ENCODE results near the gene CXCR2.
"Not testable (repeated sequence)": the region's sequence is repeated elsewhere in the genome, so short reads cannot be mapped to it uniquely, and the experiment has no call there.

The CXCR2 gene

DNA sequence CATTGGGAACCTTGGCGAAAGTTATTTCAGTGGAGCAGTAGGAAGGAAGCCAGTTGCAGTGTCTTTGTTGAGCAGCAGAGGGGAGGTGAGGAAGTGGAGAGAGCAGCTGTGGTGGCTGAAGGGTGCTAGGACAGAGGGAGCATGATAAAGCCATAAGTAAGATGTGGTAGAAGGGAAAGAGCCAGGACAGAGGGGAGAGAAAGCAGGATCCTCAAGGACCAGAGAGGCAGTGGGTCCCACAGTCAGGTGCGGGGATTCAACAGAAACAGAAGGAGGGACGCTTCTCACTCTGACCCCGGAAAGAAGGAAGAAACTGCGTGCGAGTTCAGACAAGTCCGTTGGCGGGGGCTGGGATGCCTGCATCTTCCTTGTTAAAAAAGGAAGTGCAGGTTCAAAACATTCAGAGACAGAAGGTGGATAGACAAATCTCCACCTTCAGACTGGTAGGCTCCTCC is at the start of gene CXCR2:
TSS of gene CXCR2 (plus strand) at position 403 of the 455 bp plus-strand sequence. CDS start 8,774 bp downstream, outside the sequence.
- DNase-seq (ENCODE audit: low spot score): peak; percentile 34

DNA sequence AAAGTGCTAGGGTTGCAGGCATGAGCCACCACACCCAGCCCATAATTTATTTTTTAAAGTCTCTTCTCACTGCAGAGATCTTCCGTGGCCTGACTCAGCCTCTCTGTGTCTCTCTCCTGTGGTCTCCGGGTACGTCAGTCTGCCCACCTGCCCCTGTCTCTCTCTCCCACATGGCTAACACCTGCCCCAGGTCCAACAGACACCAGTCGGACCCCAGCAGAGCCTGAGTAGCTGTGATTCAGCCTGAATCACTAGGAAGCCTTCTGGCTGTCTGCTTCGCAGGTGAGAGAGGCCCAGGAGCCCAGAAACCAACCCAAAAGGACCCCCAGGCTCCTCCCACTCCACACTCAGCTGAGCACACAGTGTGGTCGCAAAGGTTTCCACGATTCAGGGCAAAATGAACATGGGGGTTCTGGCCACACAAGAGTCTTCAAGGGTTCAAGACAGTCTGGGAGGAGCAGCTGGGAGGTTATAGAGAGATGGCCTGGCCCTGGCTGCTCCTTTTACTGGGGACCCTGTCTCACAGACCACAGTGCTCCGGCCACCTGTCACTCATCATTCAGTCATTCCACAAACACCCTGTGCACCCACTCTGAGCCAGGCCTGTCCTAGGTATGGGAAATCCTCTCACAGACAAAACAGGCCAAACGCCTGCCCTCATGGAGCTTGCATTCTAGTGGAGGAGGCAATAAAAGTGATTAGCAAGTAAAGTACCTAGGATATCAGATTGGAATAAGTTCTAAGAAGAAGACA is 48.2 kb upstream of the CXCR2 start:
- DNase-seq (ENCODE audit: low spot score): no peak

DNA sequence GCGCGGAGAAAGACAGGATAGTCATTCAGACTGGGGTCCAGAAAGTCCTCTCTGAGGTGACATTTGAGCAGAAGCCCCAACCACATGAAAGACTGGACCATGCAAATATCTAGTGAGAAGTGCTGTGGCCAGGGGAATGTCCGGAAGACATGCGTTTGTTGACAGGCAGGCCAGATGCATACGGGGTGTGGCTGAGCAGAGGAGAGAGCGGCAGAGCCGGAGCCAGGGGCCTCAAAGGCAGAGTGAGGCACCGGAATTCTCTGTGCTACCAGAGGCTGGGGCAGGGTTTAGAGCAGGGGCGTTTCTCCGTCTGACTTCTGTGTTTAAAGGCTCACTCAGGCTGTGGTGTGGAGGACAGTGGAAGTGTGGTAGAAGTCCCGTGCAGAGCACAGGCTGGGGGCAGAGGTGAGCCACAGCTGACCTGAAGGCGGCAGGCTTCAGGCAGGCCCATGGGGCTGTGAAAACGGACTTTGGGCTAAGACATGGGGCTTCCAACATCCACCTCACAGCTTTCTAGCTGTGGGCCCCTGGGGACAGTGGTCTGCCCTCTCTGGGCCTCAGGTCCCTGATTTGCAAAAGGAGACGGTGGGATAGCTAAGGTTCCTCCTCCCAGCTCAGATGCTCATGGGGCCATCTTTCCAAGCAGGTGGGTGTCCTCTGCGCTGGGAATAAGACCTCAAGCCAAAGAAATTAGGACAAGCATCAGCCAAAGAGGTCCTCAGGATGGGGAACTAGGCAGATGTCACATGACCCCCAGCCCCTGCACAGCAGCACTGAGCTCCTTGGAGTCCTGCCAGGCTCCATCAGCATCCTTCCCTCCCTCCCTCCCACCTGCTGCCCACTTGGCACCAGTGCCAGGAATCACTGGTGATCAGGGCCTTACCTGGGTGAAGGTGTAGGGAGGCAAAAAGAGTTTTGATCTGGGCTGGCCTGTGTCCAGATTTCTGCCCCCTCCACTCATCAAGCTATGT is 45.6 kb upstream of the CXCR2 start:
- no peak for DNase-seq (ENCODE audit: low spot score)

DNA sequence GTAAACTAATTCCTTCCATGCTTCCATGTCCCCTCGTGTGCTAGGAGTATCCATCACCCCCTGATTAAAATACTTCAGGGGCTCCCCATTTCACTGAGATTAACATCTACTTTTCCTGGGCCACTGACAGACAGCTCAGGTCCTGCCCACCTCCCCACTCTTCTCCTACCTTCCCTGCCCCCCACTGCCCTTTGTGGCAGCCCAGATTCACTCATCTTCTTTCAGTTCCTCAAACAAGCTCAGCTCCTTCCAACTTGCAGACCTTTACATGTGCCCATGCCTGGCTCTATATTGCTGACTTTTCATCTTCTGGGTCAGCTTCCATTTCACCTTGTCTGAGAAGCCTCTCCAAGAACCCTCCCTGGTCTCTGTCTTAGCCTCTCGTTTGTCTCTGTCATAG is 44.8 kb upstream of the CXCR2 start:
- DNase-seq (ENCODE audit: low spot score): no peak

DNA sequence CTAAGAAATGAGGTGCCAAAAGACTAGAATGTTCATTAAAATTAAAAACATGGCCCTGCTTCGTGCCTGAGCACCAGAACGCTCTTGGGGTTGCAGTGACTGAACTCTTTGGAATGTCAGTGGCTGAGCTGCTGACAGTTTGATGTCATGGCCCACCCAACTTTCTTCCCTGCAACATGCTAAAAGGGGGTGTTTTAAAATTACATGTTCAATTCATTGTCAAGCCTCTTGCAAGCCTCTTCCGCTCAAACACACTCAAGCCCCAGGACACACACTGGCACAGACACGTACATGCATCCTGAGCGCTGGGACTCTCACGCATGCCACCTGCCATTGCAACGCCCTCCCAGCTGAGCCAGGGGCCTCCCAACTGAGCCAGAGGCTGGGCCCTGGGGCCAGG is 44.1 kb upstream of the CXCR2 start:
- DNase-seq (ENCODE audit: low spot score): no peak

DNA sequence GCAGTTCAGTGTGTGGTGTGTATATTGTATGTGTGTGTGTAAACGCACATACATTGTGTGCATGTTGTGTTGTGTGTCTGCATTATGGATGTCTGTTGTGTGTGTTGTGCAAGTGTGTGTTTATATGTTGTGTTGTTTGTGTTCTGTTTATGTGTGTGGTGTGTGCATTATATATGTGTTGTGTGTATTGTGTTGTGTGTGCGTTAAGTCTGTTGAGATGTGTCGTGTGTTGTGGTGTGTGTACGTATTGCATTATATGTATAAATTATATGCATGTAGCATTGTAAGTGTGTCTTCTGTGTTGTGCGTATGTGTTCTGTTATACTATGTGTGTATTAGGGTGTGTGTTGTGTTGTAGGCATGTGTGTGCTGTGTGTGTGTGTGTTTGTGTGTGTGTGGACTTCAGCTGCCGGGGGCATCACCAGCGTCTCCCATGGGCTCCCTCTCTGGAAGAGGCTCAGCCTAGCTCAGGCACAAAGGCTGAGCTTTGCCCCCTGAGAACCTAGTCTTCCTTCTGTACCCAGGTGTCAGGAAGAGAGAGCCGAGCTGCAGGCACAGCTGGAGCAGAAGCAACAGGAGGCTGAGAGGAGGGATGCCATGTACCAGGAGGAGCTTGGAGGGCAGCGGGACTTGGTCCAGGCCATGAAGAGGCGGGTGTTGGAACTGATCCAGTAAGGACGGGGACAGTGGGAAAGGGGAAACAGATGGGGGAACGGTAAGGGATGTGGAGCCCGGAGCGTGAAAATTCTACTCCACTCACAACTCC is 43.1 kb upstream of the CXCR2 start:
- no peak for DNase-seq (ENCODE audit: low spot score)

DNA sequence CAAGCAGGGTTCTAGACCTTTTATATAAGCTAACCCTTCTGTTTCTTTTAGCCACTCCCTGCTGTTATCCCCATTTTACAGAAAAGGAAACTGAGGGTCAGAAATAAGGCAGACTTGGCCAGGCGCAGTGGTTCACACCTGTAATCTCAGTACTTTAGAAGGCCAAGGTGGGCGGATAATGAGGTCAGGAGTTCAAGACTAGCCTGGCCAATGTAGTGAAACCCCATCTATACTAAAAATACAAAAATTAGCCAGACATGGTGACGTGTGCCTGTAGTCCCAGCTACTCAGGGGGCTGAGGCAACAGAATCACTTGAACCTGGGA is 42.5 kb upstream of the CXCR2 start:
- no peak for DNase-seq (ENCODE audit: low spot score)

DNA sequence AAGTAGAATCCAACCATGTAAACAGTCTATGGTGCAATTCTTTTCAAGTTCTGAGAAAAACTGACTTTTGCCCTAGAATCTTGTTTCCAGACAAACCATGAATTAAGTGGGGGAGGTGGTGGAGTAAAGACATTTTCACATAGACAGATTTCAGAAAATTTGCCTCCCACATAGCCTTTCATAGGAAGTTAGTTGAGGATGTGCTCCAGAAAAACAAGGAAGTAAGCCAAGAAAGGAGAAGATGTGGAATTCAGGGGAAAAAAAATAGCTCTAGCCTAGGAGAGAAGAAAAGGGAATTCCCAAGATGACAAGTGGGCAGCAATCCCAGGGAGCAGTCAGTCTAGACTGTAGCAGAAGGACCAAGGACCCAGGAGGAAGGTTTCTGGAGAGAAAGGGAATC is 39.4 kb upstream of the CXCR2 start:
- DNase-seq (ENCODE audit: low spot score): no peak

DNA sequence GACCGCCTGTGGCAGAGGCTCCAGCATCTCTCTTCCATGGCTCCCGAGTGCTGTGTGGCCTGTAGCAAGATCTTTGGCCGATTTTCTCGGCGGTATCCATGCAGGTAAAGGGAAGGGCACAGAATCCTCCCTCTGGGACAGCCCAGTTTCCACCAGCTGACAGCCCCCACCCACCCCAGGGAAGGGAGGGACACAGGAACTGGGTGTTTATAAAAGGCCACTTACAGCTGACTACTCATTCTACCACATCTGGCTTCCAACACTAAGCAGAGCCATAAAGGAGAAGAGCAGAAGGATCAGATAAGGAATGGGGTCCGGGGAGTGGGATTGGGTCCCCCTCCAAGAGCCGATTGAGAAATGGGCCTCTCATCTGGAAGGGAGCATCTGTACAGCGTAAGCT is 36.6 kb upstream of the CXCR2 start:
- DNase-seq (ENCODE audit: low spot score): no peak

DNA sequence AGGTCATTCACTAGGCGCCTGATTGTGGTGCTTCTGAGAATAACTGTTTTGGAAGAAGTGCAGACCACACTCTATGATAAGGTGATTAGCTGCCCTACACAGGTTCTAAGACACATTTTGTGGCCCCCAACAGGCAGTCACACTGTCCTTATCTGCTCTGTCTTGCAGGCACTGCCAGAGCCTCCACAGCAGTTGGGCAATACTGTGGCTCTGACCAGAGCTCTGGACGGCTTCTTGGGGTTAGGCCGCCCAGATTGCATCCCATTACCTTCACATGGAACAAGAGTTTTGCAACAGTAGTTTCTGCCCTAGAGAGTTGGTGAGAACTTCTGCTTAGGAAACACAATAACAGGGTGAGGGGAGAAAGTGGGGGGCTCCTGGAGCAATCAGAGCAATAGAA is 34.1 kb upstream of the CXCR2 start:
- DNase-seq (ENCODE audit: low spot score): no peak

DNA sequence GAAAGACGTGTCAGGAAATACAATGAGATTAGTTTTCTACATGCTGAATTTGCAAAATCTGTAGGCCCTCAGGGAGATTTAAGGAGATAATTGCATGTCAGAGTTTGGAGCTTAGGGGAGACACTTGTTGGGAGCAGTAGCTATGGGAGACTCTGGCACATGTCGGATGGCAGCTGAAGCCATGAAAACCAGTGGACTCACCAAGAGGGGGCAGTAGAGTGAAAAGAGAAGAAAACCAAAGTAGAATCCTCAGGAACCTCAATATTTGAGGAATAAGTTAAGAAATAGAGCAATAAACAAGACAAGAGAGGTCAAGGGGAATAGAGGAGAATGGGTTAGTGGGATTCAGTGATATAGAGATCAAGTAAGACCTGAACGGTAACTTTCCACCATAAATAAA is 31.9 kb upstream of the CXCR2 start:
- peak; percentile 50 for DNase-seq (ENCODE audit: low spot score)

DNA sequence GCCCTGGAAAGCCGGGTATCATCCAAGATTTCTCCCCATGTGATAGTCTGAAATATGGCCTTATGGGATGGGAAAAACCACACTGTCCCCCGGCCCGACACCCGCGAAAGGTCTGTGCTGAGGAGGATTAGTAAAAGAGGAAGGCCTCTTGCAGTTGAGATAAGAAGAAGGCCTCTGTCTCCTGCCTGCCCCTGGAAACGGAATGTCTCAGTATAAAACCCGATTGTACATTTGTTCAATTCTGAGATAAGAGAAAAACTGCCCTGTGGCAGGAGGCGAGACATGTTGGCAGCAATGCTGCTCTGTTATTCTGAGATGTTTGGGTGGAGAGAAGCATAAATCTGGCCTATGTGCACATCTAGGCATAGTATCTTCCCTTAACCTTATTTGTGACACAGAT is 30.0 kb upstream of the CXCR2 start:
- DNase-seq (ENCODE audit: low spot score): no peak

DNA sequence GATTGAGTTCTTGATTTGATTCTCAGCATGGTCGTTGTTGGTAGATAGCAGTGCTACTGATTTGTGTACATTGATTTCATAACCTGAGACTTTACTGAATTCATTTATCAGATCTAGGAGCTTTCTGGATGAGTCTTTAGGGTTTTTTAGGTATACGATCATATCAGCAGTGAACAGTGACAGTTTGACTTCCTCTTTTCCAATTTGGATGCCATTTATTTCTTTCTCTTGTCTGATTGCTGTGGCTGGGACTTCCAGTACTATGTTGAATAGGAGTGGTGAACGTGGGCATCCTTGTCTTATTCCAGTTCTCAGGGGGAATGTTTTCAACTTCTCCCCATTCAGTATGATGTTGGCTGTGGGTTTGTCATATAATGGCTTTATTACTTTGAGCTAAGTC is 27.9 kb upstream of the CXCR2 start:
- no peak for DNase-seq (ENCODE audit: low spot score)

DNA sequence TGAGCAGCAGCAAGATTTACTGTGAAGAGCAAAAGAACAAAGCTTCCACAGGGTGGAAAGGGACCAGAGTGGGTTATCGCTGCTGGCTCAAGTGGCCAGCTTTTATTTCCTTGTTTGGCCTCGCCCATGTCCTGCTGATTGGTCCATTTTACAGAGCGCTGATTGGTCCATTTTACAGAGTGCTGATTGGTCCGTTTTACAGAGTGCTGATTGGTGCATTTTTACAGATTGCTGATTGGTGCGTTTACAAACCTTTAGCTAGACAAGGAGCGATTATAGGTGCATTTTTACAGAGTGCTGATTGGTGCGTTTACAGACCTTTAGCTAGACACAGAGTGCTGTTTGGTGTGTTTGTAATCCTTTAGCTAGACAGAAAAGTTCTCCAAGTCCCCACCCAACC is 17.0 kb upstream of the CXCR2 start:
- not testable (repeated sequence) for DNase-seq (ENCODE audit: low spot score)

DNA sequence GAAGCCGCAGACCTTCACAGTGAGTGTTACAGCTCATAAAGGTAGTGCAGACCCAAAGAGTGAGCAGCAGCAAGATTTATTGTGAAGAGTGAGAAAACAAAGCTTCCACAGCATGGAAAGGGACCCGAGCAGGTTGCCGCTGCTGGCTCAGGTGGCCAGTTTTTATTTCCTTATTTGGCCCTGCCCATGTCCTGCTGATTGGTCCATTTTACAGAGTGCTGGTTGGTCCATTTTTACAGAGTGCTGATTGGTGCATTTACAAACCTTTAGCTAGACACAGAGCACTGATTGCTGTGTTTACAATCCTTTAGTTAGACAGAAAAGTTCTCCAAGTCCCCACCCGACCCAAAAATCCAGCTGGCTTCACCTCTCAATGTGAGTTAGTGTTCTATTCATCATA is 4.0 kb upstream of the CXCR2 start:
- DNase-seq (ENCODE audit: low spot score): not testable (repeated sequence)

DNA sequence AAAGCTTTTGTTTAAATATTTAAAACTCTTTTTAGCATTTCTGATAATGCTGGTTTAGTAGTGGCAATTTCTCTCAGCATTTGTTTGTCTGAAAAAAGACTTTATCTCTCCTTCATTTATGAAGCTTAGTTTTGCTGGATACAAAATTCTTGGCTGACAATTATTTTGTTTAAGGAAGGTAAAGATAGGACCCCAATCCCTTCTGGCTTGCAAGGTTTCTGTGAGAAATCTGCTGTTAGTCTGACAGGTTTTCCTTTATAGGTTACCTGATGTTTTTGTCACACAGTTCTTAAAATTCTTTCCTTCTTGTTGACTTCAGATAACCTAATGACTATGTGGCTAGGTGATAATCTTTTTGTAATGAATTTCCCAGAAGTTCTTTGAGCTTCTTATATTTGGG is 3.5 kb upstream of the CXCR2 start:
- not testable (repeated sequence) for DNase-seq (ENCODE audit: low spot score)

DNA sequence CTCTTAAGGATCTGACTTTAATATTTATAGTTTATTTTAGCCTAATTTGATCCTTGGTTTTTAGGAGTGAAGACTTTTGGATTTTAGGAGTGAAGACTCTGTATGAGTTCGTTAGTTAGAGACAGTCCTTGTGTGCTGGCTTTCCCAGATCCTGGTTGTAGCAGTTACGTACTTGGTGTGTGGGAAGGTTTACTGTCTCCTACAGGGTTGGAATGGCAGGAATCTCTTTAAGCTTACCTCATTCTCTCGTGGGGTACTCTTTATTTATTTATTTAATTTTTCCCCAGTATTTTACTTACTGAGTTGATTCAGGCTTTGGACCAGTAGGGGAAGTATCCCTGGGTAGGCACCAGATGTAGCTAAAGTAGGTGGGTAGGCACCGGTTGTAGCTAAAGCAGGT is 1.8 kb upstream of the CXCR2 start:
- DNase-seq (ENCODE audit: low spot score): no peak

DNA sequence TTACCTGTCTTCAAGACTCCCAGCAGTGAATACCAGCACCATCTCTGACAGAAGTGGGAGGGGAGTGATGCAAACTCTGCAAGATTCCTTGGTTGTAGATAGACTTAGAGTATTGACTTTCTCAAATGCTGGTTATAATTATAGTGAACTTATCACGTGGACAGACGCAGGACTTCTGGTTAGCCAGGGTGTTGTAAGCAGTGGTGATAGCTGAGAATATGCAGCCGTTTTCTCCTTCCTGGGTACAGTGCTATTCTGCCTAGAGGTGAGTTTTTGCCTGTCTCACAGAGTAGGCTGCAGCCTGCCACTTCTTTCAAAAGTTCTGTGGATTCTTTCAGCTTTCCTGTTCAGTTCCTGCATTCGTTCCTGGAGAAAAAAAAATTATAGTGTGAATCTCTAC is 733 bp upstream of the CXCR2 start:
- DNase-seq (ENCODE audit: low spot score): no peak

DNA sequence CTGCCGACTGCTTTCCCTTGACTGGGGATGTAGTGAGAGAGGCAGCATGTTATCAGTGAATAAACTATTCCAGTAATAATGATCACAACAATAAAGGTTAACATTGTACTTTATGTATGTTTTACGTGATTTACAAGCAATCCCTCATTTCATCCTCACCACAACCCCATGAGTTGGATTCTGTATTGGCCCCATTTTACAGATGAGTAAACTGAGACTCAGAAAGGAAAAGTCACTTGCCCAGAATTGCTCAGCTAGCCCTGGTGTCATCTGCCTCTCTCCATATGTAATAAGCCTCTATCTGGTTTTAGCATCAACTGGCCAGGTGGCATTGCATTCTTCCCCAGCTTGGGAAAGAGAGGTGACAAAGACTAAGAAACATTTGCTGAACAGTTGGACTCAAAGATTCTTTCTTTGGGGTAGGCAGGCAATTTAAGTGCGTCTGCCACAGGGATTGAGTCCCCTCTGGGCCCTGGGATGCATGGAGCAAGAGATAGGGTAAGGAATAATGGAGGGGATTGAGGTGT is 2.2 kb downstream of the CXCR2 start:
- DNase-seq (ENCODE audit: low spot score): no peak

DNA sequence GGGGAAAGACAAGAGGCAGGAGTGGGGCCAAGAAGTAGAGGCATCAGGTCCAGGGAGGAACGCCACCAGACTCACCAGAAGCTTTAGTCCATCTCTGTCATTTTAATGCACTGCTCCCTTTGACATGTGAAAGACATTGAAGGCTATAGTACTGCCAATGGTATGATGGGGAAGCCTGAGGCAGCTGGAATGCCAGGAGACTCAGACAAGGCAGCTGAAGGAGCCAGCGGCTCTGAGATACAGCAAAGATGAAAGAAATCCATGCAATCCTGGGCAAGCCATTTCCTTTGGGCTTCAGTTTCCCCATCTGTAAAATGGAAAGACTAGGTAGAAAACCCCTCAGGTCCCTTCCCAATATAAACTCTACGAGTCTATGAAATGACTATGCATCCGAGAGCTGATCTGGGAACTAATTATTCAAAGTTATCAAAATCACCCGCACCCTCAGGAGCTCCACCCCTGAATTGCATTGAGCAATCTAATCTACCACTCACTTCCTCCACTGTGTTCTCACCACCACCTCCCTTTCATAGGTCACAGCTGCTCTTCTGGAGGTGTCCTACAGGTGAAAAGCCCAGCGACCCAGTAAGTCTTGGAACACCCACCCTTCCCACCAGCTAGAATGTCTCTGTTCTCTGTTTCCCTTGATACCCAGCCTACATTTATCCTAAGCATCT is 3.1 kb downstream of the CXCR2 start:
- DNase-seq (ENCODE audit: low spot score): no peak

DNA sequence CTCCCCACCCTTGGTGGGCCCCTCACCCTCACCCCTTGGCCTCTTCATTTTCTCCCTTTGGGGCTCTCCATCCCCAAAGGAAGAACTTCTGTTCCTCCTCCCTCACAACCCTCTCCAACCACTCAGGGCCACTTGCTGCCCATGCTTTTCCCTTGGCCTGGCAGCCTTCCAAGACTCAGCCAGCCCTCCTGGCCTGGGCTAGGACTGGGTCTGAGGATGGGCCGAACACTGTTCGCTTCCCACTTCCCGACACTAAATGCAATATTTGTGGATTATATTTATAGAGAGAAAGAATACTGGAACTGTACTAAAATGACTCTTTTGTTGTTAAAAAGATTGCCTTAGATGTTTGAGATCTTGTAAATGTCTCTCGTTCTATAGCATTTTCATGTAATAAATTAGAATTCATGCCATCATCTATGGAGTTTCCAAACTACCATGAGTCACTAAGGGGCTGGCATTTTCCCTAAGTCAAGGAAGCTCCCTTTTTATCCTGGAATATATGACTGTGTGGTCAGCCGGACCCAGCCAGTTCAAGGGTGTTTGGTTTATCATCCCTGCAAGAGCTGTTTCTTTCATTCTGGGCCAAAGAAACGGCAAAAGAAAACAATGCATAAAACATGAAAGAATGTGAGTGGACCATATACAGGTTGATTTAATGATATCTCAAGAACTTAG is 3.8 kb downstream of the CXCR2 start:
- no peak for DNase-seq (ENCODE audit: low spot score)

Measured in iPS-NIHi11 (cell line).